Nephron progenitor cell (in vitro differentiated cells): ENCODE measurements around the gene VPS35.

Experiments
- DNase-seq: peaks from one replicate; pipeline ENCODE4 v3.0.0; 2021
- H3K27ac Mint-ChIP-seq: 2 replicates; pipeline ENCODE4 v1.8.0; 2021; ENCODE audit warnings: mild to moderate bottlenecking, moderate library complexity, mixed read lengths
- H3K27me3 Mint-ChIP-seq: 2 replicates; pipeline ENCODE4 v1.8.0; 2021; ENCODE audit warnings: mild to moderate bottlenecking, low read depth, mixed read lengths; ENCODE audit not compliant: poor library complexity
- H3K36me3 Mint-ChIP-seq: 2 replicates; pipeline ENCODE4 v1.8.0; 2021; ENCODE audit warnings: low read depth, mixed read lengths
- H3K4me1 Mint-ChIP-seq: 2 replicates; pipeline ENCODE4 v1.8.0; 2021; ENCODE audit warnings: mixed read lengths
- H3K4me3 Mint-ChIP-seq: 2 replicates; pipeline ENCODE4 v1.8.0; 2021; ENCODE audit warnings: mild to moderate bottlenecking, moderate library complexity, mixed read lengths
- H3K9me3 Mint-ChIP-seq: 2 replicates; pipeline ENCODE4 v1.8.0; 2021; ENCODE audit warnings: mild to moderate bottlenecking, moderate library complexity, mixed read lengths
- TF ChIP-seq, protein P1 (sequence below): fragments of 200-600 bp; sonication (generic); IDR thresholded peaks from 2 replicates; pipeline ENCODE4 v1.5.0; 2021; ENCODE audit warnings: antibody characterized with exemption

VPS35 gene

GRCh38 chr16:46700048-46700447 lies 11.1 kb upstream of the VPS35 start:
- Mint-ChIP-seq H3K27ac (no peak overlapping the region), H3K36me3 (peaks cover 36% of the 10 kb centered on the region), H3K4me3 (no peak overlapping the region), H3K27me3 (no peaks in the 10 kb centered on the region), H3K4me1 (no peaks in the 10 kb centered on the region), H3K9me3 (no peaks in the 10 kb centered on the region)
- DNase-seq, result no peak
- TF ChIP-seq, protein P1, sequence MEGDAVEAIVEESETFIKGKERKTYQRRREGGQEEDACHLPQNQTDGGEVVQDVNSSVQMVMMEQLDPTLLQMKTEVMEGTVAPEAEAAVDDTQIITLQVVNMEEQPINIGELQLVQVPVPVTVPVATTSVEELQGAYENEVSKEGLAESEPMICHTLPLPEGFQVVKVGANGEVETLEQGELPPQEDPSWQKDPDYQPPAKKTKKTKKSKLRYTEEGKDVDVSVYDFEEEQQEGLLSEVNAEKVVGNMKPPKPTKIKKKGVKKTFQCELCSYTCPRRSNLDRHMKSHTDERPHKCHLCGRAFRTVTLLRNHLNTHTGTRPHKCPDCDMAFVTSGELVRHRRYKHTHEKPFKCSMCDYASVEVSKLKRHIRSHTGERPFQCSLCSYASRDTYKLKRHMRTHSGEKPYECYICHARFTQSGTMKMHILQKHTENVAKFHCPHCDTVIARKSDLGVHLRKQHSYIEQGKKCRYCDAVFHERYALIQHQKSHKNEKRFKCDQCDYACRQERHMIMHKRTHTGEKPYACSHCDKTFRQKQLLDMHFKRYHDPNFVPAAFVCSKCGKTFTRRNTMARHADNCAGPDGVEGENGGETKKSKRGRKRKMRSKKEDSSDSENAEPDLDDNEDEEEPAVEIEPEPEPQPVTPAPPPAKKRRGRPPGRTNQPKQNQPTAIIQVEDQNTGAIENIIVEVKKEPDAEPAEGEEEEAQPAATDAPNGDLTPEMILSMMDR, result no peak

GRCh38 chr16:46696957-46697356 lies 8.0 kb upstream of the VPS35 start:
- Mint-ChIP-seq H3K27me3 (no peaks in the 10 kb centered on the region), H3K4me1 (peaks cover 4% of the 10 kb centered on the region), H3K9me3 (no peaks in the 10 kb centered on the region), H3K27ac (no peak overlapping the region), H3K36me3 (peaks cover 51% of the 10 kb centered on the region), H3K4me3 (no peak overlapping the region)
- no peak for DNase-seq
- TF ChIP-seq, protein P1, result no peak

GRCh38 chr16:46695937-46696336 lies 7.0 kb upstream of the VPS35 start:
- no peak overlapping the region for H3K27ac Mint-ChIP-seq
- H3K27me3 Mint-ChIP-seq, result no peaks in the 10 kb centered on the region
- H3K4me3 Mint-ChIP-seq, result no peak overlapping the region
- no peaks in the 10 kb centered on the region for H3K9me3 Mint-ChIP-seq
- TF ChIP-seq, protein P1, result no peak
- no peak for DNase-seq
- H3K4me1 Mint-ChIP-seq, result peaks cover 14% of the 10 kb centered on the region
- H3K36me3 Mint-ChIP-seq, result peaks cover 56% of the 10 kb centered on the region

GRCh38 chr16:46693598-46693997 lies 4.6 kb upstream of the VPS35 start:
- no peak for DNase-seq
- H3K27ac Mint-ChIP-seq, result no peak overlapping the region
- H3K4me3 Mint-ChIP-seq, result no peak overlapping the region
- no peaks in the 10 kb centered on the region for H3K9me3 Mint-ChIP-seq
- H3K4me1 Mint-ChIP-seq, result peaks cover 19% of the 10 kb centered on the region
- H3K36me3 Mint-ChIP-seq, result peaks cover 50% of the 10 kb centered on the region
- H3K27me3 Mint-ChIP-seq, result no peaks in the 10 kb centered on the region
- TF ChIP-seq, protein P1, result no peak

- no peak overlapping the region for H3K27ac Mint-ChIP-seq
- no peaks in the 10 kb centered on the region for H3K9me3 Mint-ChIP-seq
- TF ChIP-seq, protein P1, result no peak
- H3K27me3 Mint-ChIP-seq, result no peaks in the 10 kb centered on the region
- peaks cover 34% of the 10 kb centered on the region for H3K36me3 Mint-ChIP-seq
- no peak for DNase-seq
- H3K4me3 Mint-ChIP-seq, result no peak overlapping the region
- peaks cover 34% of the 10 kb centered on the region for H3K4me1 Mint-ChIP-seq
These were observed 2.7 kb upstream of the VPS35 start for GRCh38 chr16:46691726-46692125.

GRCh38 chr16:46690281-46691178 lies 1.6 kb upstream of the VPS35 start:
- Mint-ChIP-seq H3K9me3 (no peaks in the 10 kb centered on the region), H3K4me3 (no peak overlapping the region), H3K36me3 (peaks cover 29% of the 10 kb centered on the region), H3K27ac (no peak overlapping the region), H3K27me3 (no peaks in the 10 kb centered on the region), H3K4me1 (peaks cover 44% of the 10 kb centered on the region)
- no peak for DNase-seq
- TF ChIP-seq, protein P1, result no peak
